Sigmoid colon (tissue), 7 donors: ENCODE data around the gene BSG. TPM values are rescaled to one million over a fixed set of nuclear protein-coding genes. Genes with fewer than 3 reads are reported as not detected.

Source experiments
- DNase-seq: peaks from one replicate; pipeline ENCODE4 v3.0.0-alpha.2; 2019
- H3K27ac ChIP-seq, 4 donors: fragments of 200-600 bp; sonication (generic); one replicate each; pipeline ENCODE4 v1.5.1; 2016 to 2019; ENCODE audit warnings: mild to moderate bottlenecking in 1 of 4
- H3K27me3 ChIP-seq, 3 donors: fragments of 200-600 bp; sonication (generic); one replicate each; pipeline ENCODE4 v1.5.1; 2019; ENCODE audit warnings: mild to moderate bottlenecking in 1 of 3
- H3K36me3 ChIP-seq, 4 donors: fragments of 200-600 bp; sonication (generic); one replicate each; pipeline ENCODE4 v1.5.1; 2016 to 2019
- H3K4me1 ChIP-seq, 4 donors: fragments of 200-600 bp; sonication (generic); one replicate each; pipeline ENCODE4 v1.5.1; 2017 to 2019
- H3K4me3 ChIP-seq, 4 donors: fragments of 200-600 bp; sonication (generic); one replicate each; pipeline ENCODE4 v1.5.1; 2017 to 2019; ENCODE audit warnings: mild to moderate bottlenecking in 2 of 4, moderate library complexity in 1 of 4
- H3K9me3 ChIP-seq, 4 donors: fragments of 200-600 bp in 3 of 4; sonication (generic) in 3 of 4; one replicate each; pipeline versions ENCODE4 v1.5.1 to v1.6.1; 2013 to 2019
- CTCF ChIP-seq, 4 experiments: fragments of 450-650 bp in 3 of 4; fragments of 200-600 bp in 1 of 4; IDR thresholded peaks; one replicate each; pipeline ENCODE4 v1.5.1; 2016 to 2019; ENCODE audit warnings: antibody characterized with exemption in 4 of 4, mild to moderate bottlenecking in 3 of 4, moderate library complexity in 2 of 4
- EP300 ChIP-seq, 4 donors: sonication (generic); formaldehyde crosslinking; IDR thresholded peaks; one replicate each; pipeline ENCODE4 v1.6.1; 2017; ENCODE audit warnings: antibody characterized with exemption in 4 of 4
- POLR2A ChIP-seq, 2 donors: fragments of 450-650 bp; IDR thresholded peaks; one replicate each; pipeline ENCODE4 v1.6.1; 2016; ENCODE audit warnings: antibody characterized with exemption in 2 of 2, mild to moderate bottlenecking in 2 of 2, moderate library complexity in 2 of 2
- POLR2AphosphoS5 ChIP-seq, 4 donors: sonication (generic); formaldehyde crosslinking; IDR thresholded peaks; one replicate each; pipeline ENCODE4 v1.6.1; 2017; ENCODE audit warnings: antibody characterized with exemption in 4 of 4
- WGBS, 2 donors: extraction: QIAGEN DNeasy Blood & Tissue Kit; methylation state at CpG; one replicate each; pipeline ENCODE4 v1.1.7; 2013; 5-methylcytosine and 5-hydroxymethylcytosine counted together
- intact Hi-C: fragments of 100-400 bp; cut with DNase I; formaldehyde crosslinking; loops from one replicate; pipeline ENCODE4 v1.15.1; 2023
- polyA plus RNA-seq, 3 donors: library from polyadenylated mRNA; stranded (reverse); fragments of 200-250 nt; gene quantifications; one replicate each; pipeline ENCODE4 v1.2.3, GENCODE V29; 2013
- total RNA-seq, 4 donors: library from RNA; depleted of rRNA; stranded (reverse); fragments of >200 nt; gene quantifications; one replicate each; pipeline ENCODE4 v1.1.0, GENCODE V29; 2016
- donor health status: healthy with polysubstance abuse.
- donor health status: Bipolar disorder and iron deficiency.
- donor health status: healthy.

The BSG gene
- total and polyA plus RNA-seq, 7 donors, result 218 to 715 (median 475) TPM

DNA sequence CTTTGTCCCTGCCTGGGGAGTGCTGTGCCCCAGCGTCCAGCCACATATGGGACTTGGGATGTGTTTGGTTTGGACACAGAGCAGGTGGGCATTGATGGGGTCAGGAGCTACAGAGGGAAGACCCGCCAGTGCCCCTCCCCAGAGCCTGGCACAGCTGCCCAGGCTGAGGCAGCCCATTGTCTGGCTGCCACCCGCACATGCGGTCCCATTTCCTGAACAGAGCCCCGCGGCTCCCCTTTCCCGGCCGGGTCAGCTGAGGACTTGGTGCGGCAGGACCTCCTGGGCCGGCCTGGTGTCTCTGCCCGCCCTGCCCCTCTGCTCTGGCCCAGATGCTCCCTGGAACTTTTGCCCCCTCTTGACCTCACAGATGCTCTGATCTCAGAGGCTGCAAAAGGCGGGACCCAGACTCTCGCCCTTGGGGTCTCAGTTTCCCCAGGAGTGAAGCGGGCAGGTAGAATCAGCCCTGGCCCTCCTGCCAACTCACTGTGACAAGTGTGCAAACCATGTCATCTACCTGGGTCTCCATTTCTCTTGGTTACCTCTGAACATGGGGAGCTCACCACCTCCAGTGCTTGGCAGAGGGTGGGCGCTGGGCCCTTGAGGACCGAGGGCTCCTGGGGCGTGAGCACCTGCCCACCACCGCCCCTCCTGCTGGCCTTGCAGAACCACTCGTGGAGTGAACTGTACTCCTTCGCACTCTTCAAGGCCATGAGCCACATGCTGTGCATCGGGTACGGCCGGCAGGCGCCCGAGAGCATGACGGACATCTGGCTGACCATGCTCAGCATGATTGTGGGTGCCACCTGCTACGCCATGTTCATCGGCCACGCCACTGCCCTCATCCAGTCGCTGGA, 35.1 kb downstream of the BSG start:
- H3K36me3 ChIP-seq, result no peaks in the 10 kb centered on the region
- TF ChIP-seq POLR2A (IDR thresholded peaks at IDR 0.05), result no peak
- no peak for TF ChIP-seq CTCF (IDR thresholded peaks at IDR 0.05)
- no peak for TF ChIP-seq POLR2AphosphoS5 (IDR thresholded peaks at IDR 0.05)
- TF ChIP-seq EP300 (IDR thresholded peaks at IDR 0.05), result no peak
- DNase-seq, result no peak
- no peaks in the 10 kb centered on the region for H3K9me3 ChIP-seq
- no peak overlapping the region for H3K27ac ChIP-seq
- WGBS, 2 donors, result 80 to 88% methylated on average over 30 of the region's 30 CpGs
- no peak overlapping the region for H3K4me3 ChIP-seq
- intact Hi-C loops, result no loop called here
- peaks cover 0 to 7% (median 0%) of the 10 kb centered on the region in 4 donors for H3K4me1 ChIP-seq
- H3K27me3 ChIP-seq, result no peaks in the 10 kb centered on the region

DNA sequence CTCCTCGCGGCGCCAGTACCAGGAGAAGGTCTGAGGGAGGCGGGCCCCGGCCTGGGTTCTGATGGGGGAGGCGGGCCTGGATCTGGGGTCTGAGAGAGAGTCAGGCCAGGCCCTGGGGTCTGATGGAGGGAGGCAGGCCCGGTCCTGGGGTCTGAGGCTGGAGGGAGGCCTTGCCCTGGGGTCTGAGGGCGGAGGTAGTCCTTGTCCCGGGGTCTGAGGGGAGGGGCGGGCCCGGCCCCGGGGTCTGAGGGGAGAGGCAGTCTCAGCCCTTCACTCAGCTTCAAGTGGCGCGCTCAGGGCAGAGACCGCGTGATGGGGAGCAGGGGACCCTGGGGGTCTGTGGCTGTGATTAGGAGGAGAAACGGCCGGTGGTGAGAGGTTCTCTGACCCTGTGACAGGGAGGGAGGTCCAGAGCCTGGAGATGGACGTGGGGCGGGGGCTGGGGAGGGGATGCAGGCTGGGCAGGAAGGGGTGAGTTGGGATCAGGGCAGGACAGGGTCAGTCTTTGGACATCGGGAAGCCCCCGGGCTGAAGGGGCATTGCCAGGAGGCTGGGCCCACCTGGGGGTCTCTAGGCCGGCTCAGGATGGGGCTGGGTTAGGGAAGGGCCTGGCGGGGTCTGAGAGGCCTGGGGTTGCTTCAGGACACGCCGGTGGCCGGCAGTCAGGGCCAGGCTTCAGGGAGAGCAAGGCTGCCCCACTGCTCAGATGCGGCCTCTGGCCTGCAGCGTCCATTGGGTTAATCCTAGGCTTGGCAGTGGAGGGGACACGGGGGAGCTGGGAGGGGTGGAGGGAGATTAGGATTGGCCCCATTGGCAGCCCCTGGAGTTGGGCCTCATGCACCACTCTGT, 36.0 kb downstream of the BSG start:
- Histone ChIP-seq H3K36me3 (no peaks in the 10 kb centered on the region), H3K9me3 (no peaks in the 10 kb centered on the region), H3K4me3 (no peak overlapping the region), H3K27me3 (no peaks in the 10 kb centered on the region), H3K27ac (no peak overlapping the region), H3K4me1 (peaks cover 0 to 7% (median 0%) of the 10 kb centered on the region in 4 donors)
- no peak for TF ChIP-seq CTCF (IDR thresholded peaks at IDR 0.05)
- no peak for TF ChIP-seq EP300 (IDR thresholded peaks at IDR 0.05)
- TF ChIP-seq POLR2AphosphoS5 (IDR thresholded peaks at IDR 0.05), result no peak
- 73 to 85% methylated on average over 30 of the region's 30 CpGs for WGBS, 2 donors
- no peak for DNase-seq
- intact Hi-C loops, result no loop called here

- no peak overlapping the region for H3K27ac ChIP-seq
- WGBS, 2 donors, result 13 to 66% methylated on average over 22 of the region's 22 CpGs
- peaks cover 0 to 7% (median 0%) of the 10 kb centered on the region in 4 donors for H3K4me1 ChIP-seq
- no peaks in the 10 kb centered on the region for H3K36me3 ChIP-seq
- no peak overlapping the region for H3K4me3 ChIP-seq
- no peak for DNase-seq
- no peaks in the 10 kb centered on the region for H3K27me3 ChIP-seq
- TF ChIP-seq EP300 (IDR thresholded peaks at IDR 0.05), result no peak
- TF ChIP-seq CTCF (IDR thresholded peaks at IDR 0.05), result no peak
- no peak for TF ChIP-seq POLR2AphosphoS5 (IDR thresholded peaks at IDR 0.05)
- no peak for TF ChIP-seq POLR2A (IDR thresholded peaks at IDR 0.05)
- intact Hi-C loops, result no loop called here
- no peaks in the 10 kb centered on the region for H3K9me3 ChIP-seq
These were observed 36.6 kb downstream of the BSG start for GRCh38 chr19:609004-609346.

DNA sequence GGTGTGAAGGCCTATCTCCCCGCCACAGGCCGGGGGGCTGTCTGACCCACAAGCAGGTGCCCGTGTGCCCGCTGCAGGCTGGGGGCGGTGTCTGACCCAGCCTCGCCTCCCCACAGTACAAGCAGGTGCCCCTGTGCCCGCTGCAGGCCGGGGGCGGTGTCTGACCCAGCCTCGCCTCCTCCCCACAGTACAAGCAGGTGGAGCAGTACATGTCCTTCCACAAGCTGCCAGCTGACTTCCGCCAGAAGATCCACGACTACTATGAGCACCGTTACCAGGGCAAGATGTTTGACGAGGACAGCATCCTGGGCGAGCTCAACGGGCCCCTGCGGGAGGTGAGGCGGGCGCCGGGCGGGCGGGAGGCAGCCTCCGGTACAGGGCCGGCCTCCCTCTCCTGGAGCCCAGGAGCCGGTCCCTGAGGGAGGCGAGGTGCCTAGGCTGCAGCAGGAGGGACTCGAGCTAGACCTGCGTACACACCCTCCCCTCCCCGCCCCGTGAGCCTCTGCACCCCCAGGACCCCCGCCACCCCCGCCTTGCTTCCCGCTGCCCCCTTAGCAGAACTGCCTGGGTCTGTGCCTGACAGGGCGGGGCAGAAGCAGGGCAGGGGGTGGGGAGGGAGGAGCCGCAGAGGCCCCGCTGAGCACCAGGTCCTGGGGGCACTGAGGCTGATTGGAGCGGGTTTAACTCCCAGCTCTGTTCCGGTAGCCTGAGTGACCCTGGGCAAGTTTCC, 37.8 kb downstream of the BSG start:
- H3K27me3 ChIP-seq, result no peaks in the 10 kb centered on the region
- no peaks in the 10 kb centered on the region for H3K9me3 ChIP-seq
- WGBS, 2 donors, result 17 to 42% methylated on average over 38 of the region's 38 CpGs
- H3K4me3 ChIP-seq, result peak overlapping the region in 2 of 4 donors; percentile 16 to 23
- TF ChIP-seq EP300 (IDR thresholded peaks at IDR 0.05) (no peak), CTCF (IDR thresholded peaks at IDR 0.05) (no peak), POLR2AphosphoS5 (IDR thresholded peaks at IDR 0.05) (no peak), POLR2A (IDR thresholded peaks at IDR 0.05) (no peak)
- intact Hi-C loops, result no loop called here
- peaks cover 0 to 7% (median 0%) of the 10 kb centered on the region in 4 donors for H3K4me1 ChIP-seq
- H3K36me3 ChIP-seq, result no peaks in the 10 kb centered on the region
- H3K27ac ChIP-seq, result peak overlapping the region in 1 of 4 donors; percentile 32
- DNase-seq, result no peak
